Loucy (cell line): ENCODE results near the gene MGAT5.
A peak's percentile ranks its signal among the peaks of the same experiment; 100 is the strongest.

Experiments
- H2AFZ ChIP-seq: fragments of 200-600 bp; sonication (generic); 2 replicates; pipeline ENCODE4 v1.6.0; 2016; ENCODE audit warnings: antibody characterized with exemption, mild to moderate bottlenecking, low read length, moderate library complexity
- H3F3A ChIP-seq: fragments of 200-600 bp; 2 replicates; pipeline ENCODE4 v1.6.0; 2016; ENCODE audit warnings: antibody characterized with exemption, low read depth, mild to moderate bottlenecking
- H3K27me3 ChIP-seq: fragments of 200-600 bp; sonication (generic); 2 replicates; pipeline ENCODE4 v1.6.1; 2014; ENCODE audit warnings: low read length, mild to moderate bottlenecking; ENCODE audit not compliant: insufficient read depth, poor library complexity, severe bottlenecking
- H3K36me3 ChIP-seq: fragments of 200-600 bp; sonication (generic); 2 replicates; pipeline ENCODE4 v1.6.1; 2016; ENCODE audit warnings: low read length; ENCODE audit not compliant: insufficient read depth
- H3K4me1 ChIP-seq: fragments of 200-600 bp; sonication (generic); 2 replicates; pipeline ENCODE4 v1.5.1; 2014; ENCODE audit warnings: low read length, mild to moderate bottlenecking; ENCODE audit not compliant: insufficient read depth, poor library complexity, severe bottlenecking
- H3K4me2 ChIP-seq: fragments of 200-600 bp; sonication (generic); 2 replicates; pipeline ENCODE4 v1.6.0; 2014; ENCODE audit warnings: antibody characterized with exemption, low read length, low read depth, mild to moderate bottlenecking; ENCODE audit not compliant: poor library complexity, severe bottlenecking
- H3K4me3 ChIP-seq: fragments of 200-600 bp; sonication (generic); 2 replicates; pipeline ENCODE4 v1.5.1; 2014; ENCODE audit warnings: low read length, mild to moderate bottlenecking, mixed read lengths; ENCODE audit not compliant: poor library complexity, severe bottlenecking
- H3K79me2 ChIP-seq: fragments of 200-600 bp; sonication (generic); 2 replicates; pipeline ENCODE4 v1.6.1; 2014; ENCODE audit warnings: low read length; ENCODE audit not compliant: insufficient read depth
- H3K9ac ChIP-seq: fragments of 200-600 bp; sonication (generic); 2 replicates; pipeline ENCODE4 v1.6.0; 2014; ENCODE audit warnings: mild to moderate bottlenecking, low read depth, low read length, moderate library complexity; ENCODE audit not compliant: poor library complexity, severe bottlenecking
- H3K9me2 ChIP-seq: fragments of 200-600 bp; sonication (generic); replicated peaks from 2 replicates; pipeline ENCODE4 v1.6.1; 2016; ENCODE audit warnings: low read depth, low read length, mixed read lengths
- H3K9me3 ChIP-seq: fragments of 200-600 bp; sonication (generic); 2 replicates; pipeline ENCODE4 v1.6.1; 2014; ENCODE audit warnings: mild to moderate bottlenecking, antibody characterized with exemption, low read length, low read depth; ENCODE audit not compliant: insufficient read depth
- H4K20me1 ChIP-seq: fragments of 200-600 bp; sonication (generic); 2 replicates; pipeline ENCODE4 v1.6.0; 2014; ENCODE audit warnings: antibody characterized with exemption, low read length, mild to moderate bottlenecking; ENCODE audit not compliant: insufficient read depth, poor library complexity, severe bottlenecking
- CTCF ChIP-seq: fragments of 200-600 bp; sonication (generic); conservative IDR thresholded peaks from 2 replicates; pipeline ENCODE4 v1.5.1; 2014; ENCODE audit warnings: mild to moderate bottlenecking, antibody characterized with exemption, low read length
- EZH2phosphoT487 ChIP-seq: fragments of 200-600 bp; IDR thresholded peaks from 2 replicates; pipeline ENCODE4 v1.6.1; 2018; ENCODE audit warnings: antibody characterized with exemption, mild to moderate bottlenecking, moderate library complexity, borderline replicate concordance

MGAT5 gene

GRCh38 chr2:134367213-134367612 is 113.3 kb downstream of the MGAT5 start:
- Histone ChIP-seq H3K4me3 (no peak overlapping the region), H3K9me2 (no peaks in the 10 kb centered on the region), H3K4me2 (peak overlapping the region; percentile 15), H3K4me1 (peaks cover 33% of the 10 kb centered on the region), H2AFZ (no peak overlapping the region), H3K9ac (no peak overlapping the region), H3F3A (no peaks in the 10 kb centered on the region), H3K27me3 (no peaks in the 10 kb centered on the region), H3K36me3 (peaks cover 27% of the 10 kb centered on the region; the same call in 1 of the 2 replicates), H3K9me3 (no peaks in the 10 kb centered on the region), H3K79me2 (no peaks in the 10 kb centered on the region), H4K20me1 (no peaks in the 10 kb centered on the region)
- no peak for TF ChIP-seq CTCF

GRCh38 chr2:134368009-134368817 is 114.3 kb downstream of the MGAT5 start:
- peaks cover 17% of the 10 kb centered on the region; the same call in 1 of the 2 replicates for H3K36me3 ChIP-seq
- H4K20me1 ChIP-seq, result no peaks in the 10 kb centered on the region
- TF ChIP-seq CTCF (peak; percentile 28), EZH2phosphoT487 (no peak)

GRCh38 chr2:134369220-134369902 is 115.5 kb downstream of the MGAT5 start:
- Histone ChIP-seq H3K27me3 (no peaks in the 10 kb centered on the region), H4K20me1 (no peaks in the 10 kb centered on the region), H3K9ac (no peak overlapping the region), H3K9me3 (no peaks in the 10 kb centered on the region), H3F3A (no peaks in the 10 kb centered on the region), H3K4me3 (no peak overlapping the region), H3K4me2 (no peak overlapping the region), H2AFZ (no peak overlapping the region), H3K36me3 (peaks cover 7% of the 10 kb centered on the region; the same call in 1 of the 2 replicates), H3K9me2 (no peaks in the 10 kb centered on the region), H3K79me2 (no peaks in the 10 kb centered on the region), H3K4me1 (peaks cover 26% of the 10 kb centered on the region)
- TF ChIP-seq CTCF, result no peak

More at GRCh38 chr2:134368009-134368817, 114.3 kb downstream of the MGAT5 start:
- H3K9me2 ChIP-seq, result no peaks in the 10 kb centered on the region
- H3K27me3 ChIP-seq, result no peaks in the 10 kb centered on the region
- H3K9me3 ChIP-seq, result no peaks in the 10 kb centered on the region
- H2AFZ ChIP-seq, result no peak overlapping the region
- H3K9ac ChIP-seq, result no peak overlapping the region
- H3K4me1 ChIP-seq, result peaks cover 26% of the 10 kb centered on the region
- no peaks in the 10 kb centered on the region for H3K79me2 ChIP-seq
- no peak overlapping the region for H3K4me3 ChIP-seq
- H3F3A ChIP-seq, result no peaks in the 10 kb centered on the region
- peak overlapping the region; percentile 15 for H3K4me2 ChIP-seq
